Right forelimb (tissue), 1 donor: Measurements from ENCODE around the gene ROBO1.
"Not testable (repeated sequence)": the region's sequence is repeated elsewhere in the genome, so short reads cannot be mapped to it uniquely, and the experiment has no call there.

Source experiments
- DNase-seq: peaks from one replicate; pipeline ENCODE4 v3.0.0-alpha.2; 2018

The ROBO1 gene

DNA sequence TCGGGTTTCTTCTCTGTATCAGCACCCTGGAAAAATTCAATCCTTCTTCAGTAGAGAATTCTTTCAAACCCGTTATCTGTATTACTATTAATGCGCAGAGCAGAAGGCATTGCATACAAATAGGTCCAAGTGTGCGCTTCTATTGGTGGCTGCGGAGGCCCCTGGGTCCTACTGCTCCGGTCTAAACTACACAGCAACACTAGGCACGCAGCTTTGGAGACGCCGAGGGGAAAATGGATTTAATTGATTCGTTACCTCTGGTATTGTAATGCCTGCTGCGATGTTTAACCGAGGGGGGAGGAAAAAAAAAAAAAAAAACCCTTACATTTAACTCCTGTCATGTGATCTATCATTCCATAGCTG is at the start of gene ROBO1:
TSS of gene ROBO1 (minus strand) at position 94 of the 363 bp plus-strand sequence.
- no peak for DNase-seq

DNA sequence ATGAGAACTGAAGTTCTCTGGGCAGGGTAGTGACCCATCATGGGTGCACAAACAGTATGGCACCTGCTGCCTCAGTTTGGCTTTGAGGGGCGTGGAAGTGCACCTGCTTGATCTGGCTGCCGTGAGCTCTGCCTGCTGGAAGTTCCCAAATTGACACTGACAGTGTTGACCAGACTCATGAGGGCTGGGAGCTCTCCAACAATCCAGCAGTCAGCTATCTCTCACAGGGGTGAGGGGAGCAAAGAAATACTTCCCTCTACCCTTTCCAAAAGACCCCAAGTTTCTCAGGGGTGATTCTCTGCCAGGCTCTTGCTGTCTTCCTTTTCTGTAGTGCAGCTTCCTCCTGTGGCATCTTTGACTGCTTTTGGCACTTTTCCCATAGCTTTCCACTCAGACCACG is 49.4 kb upstream of the ROBO1 start:
- no peak for DNase-seq

DNA sequence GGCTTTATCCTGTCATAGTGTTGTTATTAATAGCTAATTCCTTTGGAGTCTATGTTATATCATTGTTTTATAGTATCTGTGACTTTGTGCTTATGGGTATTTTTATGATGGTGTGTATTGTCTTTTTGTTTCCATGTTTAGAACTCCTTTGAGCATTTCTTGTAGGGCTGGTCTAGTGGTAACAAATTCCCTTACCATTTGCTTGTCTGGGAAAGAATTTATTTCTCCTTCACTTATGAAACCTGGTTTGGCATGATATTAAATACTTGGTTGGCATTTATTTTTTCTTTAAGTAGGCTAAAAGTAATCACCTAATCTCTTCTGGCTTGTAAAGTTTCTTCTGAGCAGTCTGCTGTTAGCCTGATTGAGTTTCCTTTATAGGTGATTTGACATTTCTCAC is 47.7 kb upstream of the ROBO1 start:
- no peak for DNase-seq

DNA sequence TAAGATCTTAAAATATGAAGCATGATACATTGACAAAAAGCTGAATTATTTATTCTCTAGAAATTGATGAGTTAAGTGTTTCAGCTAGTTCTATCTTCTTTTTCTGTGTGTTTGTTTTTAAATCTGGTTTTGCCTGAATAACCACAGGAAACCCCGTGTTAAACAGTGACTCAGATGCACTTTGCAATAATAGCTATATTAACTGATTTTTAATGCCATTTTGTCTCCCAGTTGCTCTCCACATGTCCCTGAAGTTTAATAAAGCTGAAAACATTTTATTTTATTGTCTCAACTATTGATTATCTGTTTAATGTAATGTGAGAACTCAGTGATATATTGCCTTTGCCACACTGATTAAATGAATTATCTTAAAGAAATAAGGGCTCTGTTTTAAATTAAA is 42.8 kb upstream of the ROBO1 start:
- no peak for DNase-seq

DNA sequence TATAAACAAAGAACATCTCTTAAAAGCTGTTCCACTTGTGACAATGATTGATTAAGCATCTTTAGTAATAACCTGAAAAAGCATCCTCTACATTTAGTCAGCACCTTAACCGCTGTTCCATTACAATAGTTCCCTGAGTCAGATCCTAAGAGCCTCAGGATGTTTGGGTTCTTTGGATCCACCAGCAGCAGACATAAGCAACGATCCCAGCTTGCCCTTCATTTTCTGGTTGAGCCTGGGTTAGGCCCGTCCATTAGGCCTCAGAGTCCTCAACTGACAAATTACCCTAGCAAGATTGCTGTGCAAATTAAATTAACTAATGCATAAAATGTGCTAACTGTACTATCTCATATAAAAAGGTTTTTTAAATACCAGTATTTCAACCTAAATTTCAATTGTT is 42.3 kb upstream of the ROBO1 start:
- no peak for DNase-seq

DNA sequence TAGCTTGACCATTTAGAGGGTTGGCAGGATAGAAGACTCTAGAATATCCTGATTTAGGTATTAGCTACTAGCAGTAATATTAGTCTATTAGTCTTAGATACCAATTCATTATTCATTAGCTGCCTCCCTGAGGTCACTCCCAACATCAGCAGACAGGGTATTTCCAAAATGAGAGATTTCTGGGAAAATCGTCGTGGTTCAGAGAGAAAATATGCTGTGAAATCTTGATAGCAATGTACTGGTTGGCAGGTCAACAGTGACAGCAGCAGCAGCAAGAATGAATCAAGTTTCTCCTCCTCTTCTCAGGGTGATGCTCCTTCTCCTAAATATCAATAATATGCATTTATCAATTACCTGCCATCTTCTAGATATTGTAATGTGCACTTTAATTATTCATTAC is 41.3 kb upstream of the ROBO1 start:
- no peak for DNase-seq

DNA sequence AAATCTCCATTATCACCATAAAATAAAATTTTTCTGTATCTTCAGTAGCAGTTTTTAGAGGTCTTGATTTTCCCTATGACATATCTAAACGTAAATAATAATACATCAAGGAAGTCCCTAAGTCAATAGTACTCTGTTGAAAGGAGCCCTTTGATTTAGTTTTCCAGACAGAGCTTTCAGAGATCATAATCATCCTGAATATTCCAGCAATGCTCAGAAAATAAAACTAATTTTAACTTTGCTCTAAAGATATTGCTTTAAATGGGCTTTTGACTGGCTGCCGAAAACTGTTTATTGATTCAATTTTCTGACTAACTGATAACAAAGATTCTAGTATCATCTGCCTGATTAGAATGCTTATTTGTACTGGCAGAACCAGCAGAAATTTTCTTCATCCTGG is 40.7 kb upstream of the ROBO1 start:
- no peak for DNase-seq

DNA sequence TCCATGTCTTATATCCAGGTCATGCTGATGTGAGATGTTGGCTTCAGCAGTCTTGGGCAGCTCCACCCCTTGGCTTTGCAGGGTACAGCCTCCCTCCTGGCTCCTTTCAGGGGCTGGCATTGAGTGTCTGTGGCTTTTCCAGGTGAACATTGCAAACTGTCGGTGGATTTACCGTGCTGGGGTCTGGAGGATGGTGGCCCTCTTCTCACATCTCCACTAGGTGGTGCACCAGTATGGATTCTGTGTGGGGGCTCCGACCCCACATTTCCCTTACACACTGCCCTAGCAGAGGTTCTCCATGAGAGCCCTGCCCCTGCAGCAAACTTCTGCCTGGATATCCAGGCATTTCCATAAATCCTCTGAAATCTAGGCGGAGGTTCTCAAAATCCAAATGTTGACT is 22.4 kb upstream of the ROBO1 start:
- DNase-seq, result not testable (repeated sequence)

DNA sequence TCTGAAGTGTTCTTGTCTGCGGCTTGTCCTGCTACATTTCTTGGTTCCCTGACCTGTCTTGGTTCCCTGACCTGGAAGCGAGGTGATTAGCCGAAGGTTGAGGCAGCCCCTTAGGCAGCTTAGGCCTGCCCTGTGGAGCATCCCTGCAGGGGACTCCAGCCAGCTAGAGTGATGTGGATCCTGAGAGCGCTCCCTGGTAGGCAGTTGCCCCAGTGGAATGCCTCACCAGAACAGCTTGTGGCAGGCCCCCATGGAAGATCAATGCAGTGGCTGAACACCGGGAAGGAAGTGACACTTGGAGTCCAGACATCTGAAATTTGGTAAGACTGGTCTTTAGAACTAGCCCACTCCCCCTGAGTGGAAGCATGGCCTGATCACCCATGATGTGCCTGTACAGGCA is 5.5 kb upstream of the ROBO1 start:
- DNase-seq, result no peak

DNA sequence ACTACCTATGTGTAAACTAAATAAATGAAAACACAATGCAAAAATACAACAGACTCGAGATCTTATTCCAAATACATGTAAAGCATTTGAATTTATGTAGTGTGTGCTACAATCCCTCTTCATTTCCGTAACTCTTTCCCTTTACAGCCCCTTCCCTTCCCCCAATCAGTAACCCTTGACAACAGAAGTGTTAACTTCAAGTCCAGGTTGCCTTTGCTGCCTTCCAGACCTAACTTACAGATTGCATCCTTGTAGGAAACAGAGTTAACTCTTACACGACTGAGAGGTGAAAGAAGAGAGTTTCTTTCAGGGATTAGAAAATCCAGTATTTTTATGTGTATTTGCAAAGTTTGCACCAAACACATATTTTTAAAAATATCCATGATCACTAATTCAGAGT is 1.4 kb upstream of the ROBO1 start:
- DNase-seq, result no peak

DNA sequence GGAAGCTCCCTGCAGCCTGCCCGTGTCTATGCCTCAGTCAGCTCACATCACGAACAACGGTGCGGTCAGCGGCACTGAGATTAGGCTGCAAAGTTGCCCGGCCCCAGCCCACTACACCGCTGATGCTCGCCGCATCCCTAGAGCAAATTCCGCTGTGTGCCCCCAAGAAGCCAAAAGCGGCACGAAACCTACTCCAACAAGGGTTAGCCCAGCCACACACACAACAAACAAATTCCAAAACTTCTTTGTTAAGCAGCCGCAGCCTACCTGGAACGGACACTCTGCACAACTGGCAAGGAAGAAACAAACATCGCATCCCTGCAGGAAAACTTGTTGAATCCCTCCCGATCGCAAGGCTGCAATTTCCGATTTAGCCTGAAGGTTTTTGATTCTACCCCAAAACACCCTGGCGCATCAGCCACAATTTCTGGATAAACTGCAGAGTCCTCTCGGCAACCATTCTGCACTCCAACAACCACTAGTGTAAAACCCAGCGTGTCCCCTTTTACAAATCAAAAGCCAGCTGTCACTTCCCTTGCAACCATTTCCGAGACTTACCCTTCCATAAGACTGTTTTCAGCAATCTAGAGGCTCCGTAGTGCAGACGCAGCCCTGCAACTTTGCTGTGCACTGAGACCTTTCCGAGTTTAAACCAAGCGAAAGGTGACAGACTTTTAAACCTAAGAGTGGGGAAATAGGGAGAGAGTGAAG is 449 bp downstream of the ROBO1 start:
- DNase-seq, result peak; percentile 56

DNA sequence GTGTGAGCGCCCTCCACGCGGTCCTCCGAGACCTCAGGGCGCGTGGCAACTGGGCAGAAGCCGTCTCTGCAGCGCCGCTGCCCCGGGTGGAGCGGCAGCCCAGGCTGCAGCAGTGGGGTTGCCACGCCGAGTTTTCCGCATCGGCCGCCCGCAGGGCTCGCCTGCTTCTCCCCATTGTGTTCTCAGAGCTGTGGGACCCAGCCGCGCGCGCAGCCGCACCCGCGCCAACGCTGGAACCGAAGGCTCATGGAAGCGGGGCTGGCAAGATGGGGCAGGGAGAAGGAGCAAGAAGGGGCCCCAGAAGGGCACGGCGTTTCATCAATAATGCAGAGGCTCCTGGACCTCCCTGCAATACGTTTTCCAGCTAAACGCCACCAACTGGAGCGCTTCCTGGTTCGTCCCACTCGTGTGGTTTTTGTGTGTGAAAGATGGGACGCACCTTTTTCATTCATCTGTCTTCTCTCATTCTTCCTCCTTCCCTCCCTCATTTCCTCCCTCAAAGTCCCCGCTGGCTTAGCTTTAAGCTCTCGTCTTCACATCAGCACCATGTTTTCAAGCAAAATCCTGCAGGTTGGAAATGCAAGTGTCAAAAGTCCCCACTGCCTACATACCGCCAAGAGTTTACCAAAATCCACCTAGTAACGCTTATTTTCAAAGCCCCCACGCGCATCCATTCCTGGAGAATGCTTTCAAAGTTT is 1.2 kb downstream of the ROBO1 start:
- DNase-seq, result peak; percentile 50

DNA sequence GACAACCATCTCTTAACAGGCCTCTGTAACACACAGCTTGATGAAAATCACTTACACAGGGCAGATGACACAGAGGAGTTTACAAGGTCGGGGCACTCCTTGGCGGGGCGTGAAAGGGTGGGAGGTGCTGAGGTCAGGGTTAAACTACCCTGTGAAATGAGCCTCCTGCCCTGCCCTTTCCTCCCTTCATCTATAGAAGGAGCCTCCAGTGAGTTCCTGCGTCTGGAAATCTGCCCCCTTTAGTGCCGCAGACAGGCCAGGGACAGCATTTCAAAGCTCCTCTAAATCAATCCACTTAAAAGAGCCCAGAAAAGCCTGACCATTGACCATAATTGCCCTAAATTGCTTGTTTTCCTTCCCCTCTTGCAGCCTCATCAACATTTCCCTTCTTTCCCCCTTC is 1.9 kb downstream of the ROBO1 start:
- no peak for DNase-seq

DNA sequence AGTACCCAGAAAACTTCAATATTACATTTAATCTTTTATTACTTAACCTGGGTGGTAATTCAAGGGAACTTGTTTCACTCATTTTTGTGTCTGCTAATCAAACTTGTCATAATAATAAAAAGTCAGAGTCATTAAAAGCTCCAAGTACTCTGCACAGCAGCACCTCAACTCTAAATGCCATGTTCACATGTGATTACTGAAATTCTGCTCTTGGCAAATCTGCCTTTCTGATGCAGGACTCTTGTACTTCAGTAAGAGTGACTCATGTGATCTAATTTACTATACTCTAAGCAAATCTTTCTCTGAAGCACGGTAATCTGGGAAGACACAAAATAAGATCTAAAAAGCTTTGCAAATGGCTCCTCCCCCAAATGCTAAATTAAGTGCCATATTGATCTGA is 6.4 kb downstream of the ROBO1 start:
- DNase-seq, result no peak

DNA sequence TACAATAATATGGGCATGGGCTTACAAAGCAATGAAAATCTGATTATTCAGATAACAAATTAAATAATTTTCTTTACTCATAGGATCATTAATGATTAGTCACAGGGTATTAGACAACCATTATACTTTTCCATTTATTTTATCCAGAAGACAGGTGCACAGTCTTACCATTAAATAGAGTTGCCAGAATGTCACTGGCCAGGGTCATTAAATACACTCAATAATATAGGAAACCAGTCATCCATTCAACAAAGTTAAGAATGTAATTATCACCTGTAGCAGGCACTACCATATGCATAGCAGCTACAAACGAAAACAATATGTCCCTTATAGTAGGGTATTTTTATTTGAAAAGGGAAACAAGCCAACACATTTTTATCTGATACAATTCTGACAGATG is 16.1 kb downstream of the ROBO1 start:
- no peak for DNase-seq

DNA sequence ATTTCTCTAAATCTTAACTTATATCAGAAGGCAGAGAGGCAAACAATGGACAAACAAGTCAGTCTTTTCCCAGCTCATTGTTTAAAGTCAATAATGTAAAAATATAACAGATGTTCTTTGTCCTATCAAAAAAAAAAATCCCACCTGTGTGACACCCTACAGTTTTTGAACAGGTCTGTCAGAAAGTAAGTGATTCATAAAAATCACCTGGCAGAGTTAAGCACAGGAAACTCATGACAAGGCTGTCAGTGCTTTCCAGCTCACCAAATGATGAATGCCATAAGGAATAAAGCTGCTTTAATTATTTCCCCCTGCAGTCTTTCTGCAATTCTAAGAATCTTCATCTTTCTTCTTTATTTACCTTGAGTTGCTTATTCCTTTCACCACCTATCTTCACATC is 30.3 kb downstream of the ROBO1 start:
- DNase-seq, result no peak

DNA sequence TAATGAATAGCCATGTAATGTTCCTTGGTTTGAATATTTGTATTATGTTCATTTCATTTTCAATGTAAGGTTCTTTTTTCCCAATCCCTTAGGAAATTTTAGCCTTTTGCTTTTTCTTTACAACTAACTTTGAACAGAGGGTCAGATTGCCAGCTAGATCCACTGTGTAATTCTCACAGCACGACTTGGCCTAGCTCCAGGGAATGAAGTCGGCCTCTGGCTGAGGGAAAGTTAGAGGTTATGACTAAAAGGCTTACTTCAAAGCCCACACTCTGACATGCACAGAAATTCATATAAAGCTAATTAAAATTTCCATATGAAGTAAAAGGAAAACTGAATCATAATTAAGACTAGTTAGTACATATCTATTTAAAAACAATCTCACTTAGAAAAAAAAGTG is 38.7 kb downstream of the ROBO1 start:
- peak; percentile 53 for DNase-seq

DNA sequence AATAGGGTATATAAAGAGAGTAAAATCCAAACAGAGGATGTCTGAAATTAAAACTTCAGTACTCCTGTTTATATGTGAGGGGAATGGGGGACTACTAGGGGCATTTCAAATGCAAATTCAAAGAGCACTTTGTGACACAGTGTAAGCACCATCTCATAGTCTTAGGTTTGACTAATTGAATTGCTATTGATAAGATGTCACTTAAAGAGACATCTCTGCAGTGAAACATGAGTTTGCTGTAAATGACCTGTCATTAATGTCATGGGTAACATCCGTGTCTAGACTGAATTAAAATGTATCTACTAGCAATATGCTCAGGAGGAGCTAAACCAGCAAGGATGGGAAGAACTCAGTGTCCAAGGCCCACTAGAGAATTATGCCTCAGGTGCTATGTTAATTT is 41.0 kb downstream of the ROBO1 start:
- DNase-seq, result no peak

DNA sequence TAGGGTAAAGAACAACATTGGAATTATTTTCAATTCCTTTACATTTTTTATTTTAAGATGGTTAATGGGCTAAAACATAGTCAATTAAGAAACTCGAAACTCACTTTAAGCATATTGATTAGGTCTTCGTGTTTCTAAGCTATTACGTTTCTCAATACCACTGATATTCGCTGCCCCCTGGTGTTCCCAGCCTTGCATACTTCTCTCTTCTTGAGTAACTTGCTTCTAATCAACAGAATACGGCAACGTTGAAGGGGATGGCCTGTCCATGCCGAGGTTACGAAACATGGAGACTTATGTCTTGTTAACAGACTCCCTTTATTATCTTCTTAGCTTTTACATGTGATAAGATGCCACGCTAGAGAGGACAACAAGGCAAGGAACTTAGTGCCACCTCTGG is 43.6 kb downstream of the ROBO1 start:
- DNase-seq, result no peak

DNA sequence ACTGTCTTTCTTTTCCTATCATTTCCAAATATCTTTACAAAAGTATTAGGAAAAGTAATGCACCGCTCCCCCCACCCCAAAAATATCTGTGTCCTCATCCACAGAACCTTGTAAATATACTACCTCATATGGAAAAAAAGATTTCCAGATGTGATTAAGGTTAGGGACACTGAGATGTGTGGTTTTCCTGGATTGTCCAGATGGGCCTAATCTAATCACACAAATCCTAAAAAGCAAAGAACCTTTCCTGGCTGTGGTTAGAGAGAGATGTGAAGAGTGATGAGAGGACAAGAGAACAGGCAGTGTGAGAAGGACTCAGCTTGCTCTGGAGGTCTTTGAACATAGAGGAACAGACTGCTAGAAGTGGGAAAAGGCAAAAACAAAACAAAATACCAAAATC is 77.7 kb downstream of the ROBO1 start:
- DNase-seq, result no peak

DNA sequence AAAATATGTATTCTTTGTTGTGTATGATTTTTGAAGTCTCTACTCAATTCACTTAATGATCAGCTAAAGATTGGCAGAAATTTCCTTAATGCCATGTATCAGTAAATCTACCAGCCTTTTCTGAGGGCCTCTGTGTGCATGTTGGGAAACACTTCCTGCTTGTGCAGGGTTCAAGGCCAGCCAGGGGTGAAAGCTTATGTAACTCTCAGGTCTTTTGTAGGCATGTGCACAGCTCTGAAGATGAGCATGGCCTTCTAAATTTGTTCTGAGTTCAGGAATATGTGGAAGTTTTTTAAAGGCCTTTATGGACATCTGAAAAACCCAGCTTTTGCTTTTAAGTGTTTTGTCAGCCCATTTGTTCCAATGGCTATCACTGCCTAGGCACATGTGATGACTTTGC is 82.7 kb downstream of the ROBO1 start:
- DNase-seq, result no peak

DNA sequence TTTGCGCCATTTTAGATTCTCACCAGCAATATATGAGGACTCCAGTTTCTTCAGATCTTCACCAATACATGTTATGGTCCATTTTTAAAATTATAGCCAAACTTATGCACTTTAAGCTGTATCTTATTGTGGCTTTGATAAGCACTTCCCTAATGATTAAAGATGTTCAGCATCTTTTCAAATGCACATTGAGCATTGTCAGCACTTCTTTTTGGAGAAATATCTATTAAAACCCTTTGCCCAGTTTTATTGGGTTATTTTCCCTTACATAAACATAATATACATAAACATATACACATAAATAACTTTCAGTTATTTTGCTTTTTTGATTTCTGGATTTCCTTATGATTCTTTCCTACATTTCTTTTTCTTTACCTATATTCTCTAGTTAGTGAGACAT is 83.8 kb downstream of the ROBO1 start:
- DNase-seq, result no peak

DNA sequence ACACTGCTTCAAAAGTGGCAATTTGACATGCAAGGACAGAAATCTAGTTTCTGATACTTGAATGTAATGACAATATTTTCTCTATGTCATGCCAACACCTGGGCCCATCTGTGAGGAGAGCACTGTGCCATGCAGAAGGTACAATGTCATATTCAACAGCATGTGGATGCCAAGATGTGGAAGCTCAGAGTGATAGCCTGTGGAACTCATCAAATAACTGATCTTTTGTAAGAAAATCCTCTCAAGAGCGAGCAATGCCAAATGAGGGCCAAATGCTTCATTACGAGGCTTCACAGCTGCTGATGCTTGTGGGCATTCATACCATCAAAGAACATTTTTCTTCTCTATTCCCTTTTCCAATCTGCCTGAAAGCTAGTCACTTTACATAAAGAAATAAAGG is 95.1 kb downstream of the ROBO1 start:
- no peak for DNase-seq

DNA sequence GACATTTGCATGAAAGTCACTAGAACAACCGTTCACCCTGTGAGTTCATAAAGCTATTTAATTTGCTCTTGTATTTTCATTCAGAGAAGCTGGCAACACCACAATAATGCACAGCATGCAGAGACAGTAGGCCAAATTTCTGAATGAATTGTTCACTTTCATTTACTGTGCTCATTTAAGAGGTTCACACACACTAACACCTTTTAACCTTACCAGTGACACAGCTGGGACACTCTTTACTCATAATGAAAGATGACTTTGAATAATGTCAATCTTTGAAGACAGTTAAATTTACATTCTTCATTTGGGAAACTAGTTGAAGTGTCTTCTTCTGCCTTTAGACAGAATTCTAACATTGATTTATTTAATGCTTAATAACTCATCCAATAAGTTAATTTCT is 95.7 kb downstream of the ROBO1 start:
- no peak for DNase-seq

DNA sequence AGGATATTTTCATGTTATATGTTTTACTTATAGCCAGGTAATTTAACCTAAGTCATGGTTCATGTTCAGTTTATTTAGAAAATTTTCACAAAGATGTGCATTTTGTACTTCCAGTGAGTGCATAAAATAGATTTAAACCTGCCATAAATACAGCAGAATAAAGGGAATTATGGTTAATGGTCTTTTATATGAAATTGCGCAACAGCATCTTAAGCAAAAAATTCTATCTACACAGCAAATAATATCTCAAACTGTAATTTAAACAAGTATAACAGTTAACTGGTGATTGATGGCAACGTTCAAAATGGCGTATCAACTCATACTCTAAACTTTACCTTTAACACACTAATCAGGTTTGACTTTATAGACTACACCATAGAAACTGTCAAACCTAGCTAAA is 97.6 kb downstream of the ROBO1 start:
- DNase-seq, result no peak
